Naive thymus-derived CD8-positive, alpha-beta T cell (primary cell): Measurements from ENCODE around the gene ATAD3C. TPM values are rescaled to one million over a fixed set of nuclear protein-coding genes. Genes with fewer than 3 reads are reported as not detected.

Experiments
- ATAC-seq, 2 donors: fragments of 150-1000 bp; cut with Tn5 transposase in 1 of 2; sonication (Bioruptor Pico), chemical (Tn5 transposase) in 1 of 2; 1 replicate in 1 of 2; 2 replicates in 1 of 2; pipeline ENCODE4 v1.10.0; 2021; ENCODE audit warnings: mild to moderate bottlenecking in 2 of 2, moderate library complexity in 2 of 2
- POLR2A ChIA-PET: fragments of 350-600 bp; sonication (Branson Sonifier 250); formaldehyde crosslinking; loops from one replicate; lab custom pipeline; 2021; ENCODE audit warnings: antibody characterized with exemption; lab: Charles Lee
- DNase-seq, 10 donors: peaks; one replicate each; pipeline versions ENCODE4 v3.0.0 to v3.0.0-alpha.2; 2020 to 2022
- H3K27ac Mint-ChIP-seq, 10 donors: one replicate each; pipeline ENCODE4 v1.8.0; 2020 to 2022; ENCODE audit warnings: mild to moderate bottlenecking in 10 of 10, mixed read lengths in 10 of 10, moderate library complexity in 4 of 10, inconsistent platforms in 1 of 10
- H3K27me3 Mint-ChIP-seq, 5 donors: one replicate each; pipeline ENCODE4 v1.8.0; 2021 to 2022; ENCODE audit warnings: mixed read lengths in 5 of 5
- H3K36me3 Mint-ChIP-seq, 3 donors: one replicate each; pipeline ENCODE4 v1.8.0; 2020 to 2022; ENCODE audit warnings: mixed read lengths in 3 of 3, mild to moderate bottlenecking in 2 of 3, inconsistent platforms in 1 of 3
- H3K4me1 Mint-ChIP-seq, 4 donors: one replicate each; pipeline ENCODE4 v1.8.0; 2021 to 2022; ENCODE audit warnings: mixed read lengths in 4 of 4
- H3K4me3 Mint-ChIP-seq, 10 donors: one replicate each; pipeline ENCODE4 v1.8.0; 2020 to 2022; ENCODE audit warnings: mild to moderate bottlenecking in 10 of 10, mixed read lengths in 10 of 10, moderate library complexity in 6 of 10, inconsistent platforms in 1 of 10
- H3K9me3 Mint-ChIP-seq, 9 donors: one replicate each; pipeline ENCODE4 v1.8.0; 2020 to 2022; ENCODE audit warnings: mixed read lengths in 9 of 9, mild to moderate bottlenecking in 3 of 9, inconsistent platforms in 1 of 9, moderate library complexity in 1 of 9
- polyA plus RNA-seq, 3 donors: library from polyadenylated mRNA; unstranded; fragments of 300-500 nt; fragmentation: Illumina TruSeq; gene quantifications; one replicate each; pipeline ENCODE4 v1.2.3, GENCODE V29; 2021
- total RNA-seq, 8 experiments: library from RNA in 2 of 8; stranded (reverse) in 2 of 8; gene quantifications; one replicate each; pipeline ENCODE4 v1.2.3 and lab custom pipeline; 2021 to 2026

Gene ATAD3C
- total and polyA plus RNA-seq, 5 experiments from 2014 or later: 0.04 to 3.1 (median 0.70) TPM

DNA sequence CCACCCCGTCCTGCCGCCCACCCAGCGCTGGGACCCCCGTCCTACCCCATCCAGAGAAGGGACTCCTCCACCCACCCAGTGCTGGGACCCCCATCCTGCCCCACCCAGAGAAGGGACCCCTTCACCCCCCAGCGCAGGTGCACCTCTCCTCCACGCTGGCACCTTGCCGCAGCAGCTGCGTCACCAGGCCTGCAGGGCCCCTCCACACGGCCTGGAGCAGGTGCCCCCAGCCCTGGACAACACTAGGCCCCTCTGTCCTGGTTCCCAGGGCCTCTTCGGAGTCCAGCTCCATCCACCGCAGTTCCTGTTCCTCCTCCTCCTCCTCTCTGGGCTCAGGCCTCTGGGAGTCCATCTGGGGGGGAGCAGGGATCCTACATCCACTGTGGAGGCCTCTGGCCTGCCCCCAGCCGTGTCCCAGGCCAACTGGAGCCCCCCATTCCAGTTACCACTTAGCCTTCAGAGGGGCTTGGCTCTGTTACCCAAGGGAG is 28.8 kb upstream of the ATAD3C start:
- Mint-ChIP-seq H3K27me3 (peaks cover 0 to 26% (median 6%) of the 10 kb centered on the region in 5 donors), H3K36me3 (no peaks in the 10 kb centered on the region), H3K27ac (no peak overlapping the region), H3K4me3 (peak overlapping the region in 5 of 10 donors; percentile 10 to 82 (median 38)), H3K4me1 (peaks cover under 1 to 11% (median 4%) of the 10 kb centered on the region in 4 donors), H3K9me3 (no peaks in the 10 kb centered on the region)
- POLR2A ChIA-PET: interaction anchor here (1.7 kb wide), 1 partner anchor 15 kb away, joined by 4 read pairs; no protein-coding TSS in a partner anchor
- no peak for ATAC-seq
- DNase-seq: peak in 1 of 10 donors; percentile 59

DNA sequence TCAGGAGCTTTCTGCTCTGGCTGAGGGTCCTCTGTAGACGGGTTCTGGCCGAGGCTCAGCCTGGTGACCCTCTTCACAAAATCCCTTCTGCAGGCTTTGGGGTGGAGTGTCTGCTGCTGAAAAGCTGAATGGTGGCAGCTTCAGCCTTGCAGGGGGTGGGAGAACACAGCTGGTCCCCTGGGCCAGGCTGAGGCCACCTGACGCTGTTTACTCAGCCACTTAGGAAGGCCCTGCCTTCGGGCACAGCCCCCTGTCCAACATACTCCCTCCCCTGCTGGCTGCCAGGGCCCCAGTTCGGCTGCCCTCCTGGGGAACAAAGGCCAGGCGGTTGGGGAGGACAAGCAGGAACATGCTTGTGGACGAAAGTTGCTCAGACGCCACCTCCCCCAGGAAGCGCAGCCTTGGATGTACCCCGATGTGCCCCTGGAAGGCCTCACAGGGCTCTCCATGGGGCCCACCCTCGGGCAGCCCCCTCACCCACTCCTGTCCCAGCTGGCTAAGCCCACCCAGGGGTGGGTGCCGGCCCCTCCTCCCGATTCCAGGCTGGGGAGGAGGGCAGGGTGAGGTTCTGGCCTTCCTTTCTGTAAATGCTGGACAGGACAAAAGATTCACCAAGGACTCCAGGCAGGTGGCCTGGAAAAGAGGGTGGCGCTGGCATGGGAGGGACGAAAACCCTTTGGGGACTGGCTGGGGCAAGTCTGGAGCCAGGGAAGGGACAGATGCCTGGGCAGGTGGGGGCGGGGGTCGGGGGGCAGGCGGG is 28.2 kb upstream of the ATAD3C start, which contains the start of gene ANKRD65:
ANKRD65 (minus strand) TSS at position 130 of the 760 bp plus-strand sequence. CDS start 271 bp downstream, outside the sequence.
- ATAC-seq (no peak), DNase-seq (peak in 1 of 10 donors; percentile 47)
- Mint-ChIP-seq H3K4me1 (peaks cover 2 to 11% (median 6%) of the 10 kb centered on the region in 4 donors), H3K27ac (peak within 1 kb of the TSS in 1 of 10 donors; percentile 22), H3K9me3 (no peaks in the 10 kb centered on the region), H3K27me3 (peaks cover 0 to 30% (median 6%) of the 10 kb centered on the region in 5 donors), H3K4me3 (peak within 1 kb of the TSS in 6 of 10 donors; percentile 10 to 82 (median 30)), H3K36me3 (no peaks in the 10 kb centered on the region)
- POLR2A ChIA-PET: interaction anchor here (1.7 kb wide), 1 partner anchor 16 kb away, joined by 4 read pairs; no protein-coding TSS in a partner anchor

DNA sequence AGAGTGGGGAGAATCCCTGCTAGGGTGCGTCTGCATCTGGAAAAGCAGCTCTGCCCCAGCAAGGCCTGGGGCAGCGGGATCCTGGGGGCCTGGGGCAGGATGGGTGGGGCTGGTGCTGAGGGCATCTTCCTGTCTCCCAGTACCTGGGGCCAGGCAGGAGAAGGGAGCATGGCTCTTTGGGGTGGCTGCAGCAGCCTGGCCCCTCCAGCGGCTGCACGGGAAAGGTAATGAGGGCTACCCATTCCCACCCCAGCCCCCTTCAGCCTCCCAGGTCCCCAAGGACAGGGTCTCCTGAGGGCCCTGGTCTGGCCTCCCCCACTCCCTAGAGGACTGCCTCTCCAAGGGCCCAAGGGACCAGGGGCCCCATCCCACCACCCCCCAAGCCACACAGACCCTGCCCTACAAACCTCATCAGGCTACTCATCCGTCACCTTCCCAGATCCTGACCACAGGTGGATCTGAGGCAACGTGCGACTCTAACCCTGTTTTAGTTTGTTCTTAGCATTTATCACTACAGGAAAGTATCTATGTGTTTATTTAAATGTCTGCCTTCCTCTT is 27.5 kb upstream of the ATAD3C start:
- POLR2A ChIA-PET: no interaction called here
- H3K4me1 Mint-ChIP-seq: peaks cover 2 to 13% (median 7%) of the 10 kb centered on the region in 4 donors
- H3K36me3 Mint-ChIP-seq: no peaks in the 10 kb centered on the region
- no peak for ATAC-seq
- peak in 1 of 10 donors; percentile 30 for DNase-seq
- H3K27me3 Mint-ChIP-seq: peaks cover 0 to 32% (median 6%) of the 10 kb centered on the region in 5 donors
- no peaks in the 10 kb centered on the region for H3K9me3 Mint-ChIP-seq
- no peak overlapping the region for H3K27ac Mint-ChIP-seq
- H3K4me3 Mint-ChIP-seq: no peak overlapping the region

DNA sequence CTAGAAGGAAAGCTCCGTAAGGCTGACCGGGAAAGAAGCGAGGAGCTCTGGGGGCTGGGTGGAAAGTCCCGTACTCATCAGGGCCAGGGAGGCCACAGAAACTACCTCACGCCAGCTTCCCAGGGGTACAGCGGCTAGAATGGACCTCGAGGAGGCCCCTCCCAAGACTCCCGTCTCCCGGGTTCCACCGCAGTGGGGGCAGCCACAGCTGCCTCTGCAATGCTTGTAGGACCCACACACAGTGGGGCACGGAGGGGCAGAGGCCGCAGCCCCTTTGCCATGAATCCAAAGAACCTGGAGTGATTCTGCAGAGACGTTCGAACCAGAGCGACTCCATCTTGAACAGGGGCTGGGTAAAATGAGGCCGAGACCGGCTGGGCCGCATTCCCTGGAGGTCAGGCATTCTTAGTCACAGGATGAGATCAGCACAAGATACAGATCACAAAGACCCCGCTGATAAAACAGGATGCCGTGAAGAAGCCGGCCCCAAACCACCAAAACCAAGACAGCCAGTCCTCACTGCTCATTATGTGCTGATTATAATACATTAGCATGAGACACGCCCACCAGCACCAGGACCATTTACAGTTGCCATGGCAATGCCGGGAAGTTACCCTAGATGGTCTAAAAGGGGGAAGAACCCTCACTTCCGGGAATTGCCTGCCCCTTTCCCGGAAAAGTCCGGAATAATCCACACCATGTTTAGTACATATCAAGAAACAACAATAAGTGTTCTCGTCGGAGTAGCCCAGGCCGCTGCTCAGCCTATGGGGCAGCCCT is 26.8 kb upstream of the ATAD3C start:
- ATAC-seq: no peak
- DNase-seq: peak in 1 of 10 donors; percentile 37
- peak overlapping the region in 1 of 10 donors; percentile 42 for H3K4me3 Mint-ChIP-seq

DNA sequence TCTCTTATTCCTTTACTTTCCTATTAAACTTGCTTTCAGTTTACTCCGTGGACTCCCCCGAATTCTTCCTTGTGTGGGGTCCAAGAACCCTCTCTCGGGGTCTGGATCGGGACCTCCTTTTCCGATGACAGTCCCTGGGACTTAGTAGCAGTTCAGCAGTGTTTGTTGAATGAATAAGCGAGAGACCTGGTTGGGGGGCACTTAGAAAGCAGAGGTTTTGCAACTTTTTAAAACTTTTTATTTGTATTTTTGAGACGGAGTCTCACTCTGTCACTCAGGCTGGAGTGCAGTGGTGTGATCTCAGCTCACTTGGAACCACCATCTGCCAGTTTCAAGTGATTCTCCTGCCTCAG is 26.3 kb upstream of the ATAD3C start:
- peaks cover 0 to under 1% (median 0%) of the 10 kb centered on the region in 3 donors for H3K36me3 Mint-ChIP-seq
- no peaks in the 10 kb centered on the region for H3K9me3 Mint-ChIP-seq
- ATAC-seq (no peak), DNase-seq (no peak)
- H3K4me3 Mint-ChIP-seq: peak overlapping the region in 1 of 10 donors; percentile 42
- peaks cover under 1 to 33% (median 6%) of the 10 kb centered on the region in 5 donors for H3K27me3 Mint-ChIP-seq
- peak overlapping the region in 1 of 10 donors; percentile 18 for H3K27ac Mint-ChIP-seq
- peaks cover 2 to 13% (median 6%) of the 10 kb centered on the region in 4 donors for H3K4me1 Mint-ChIP-seq
- POLR2A ChIA-PET: interaction anchor here (1.4 kb wide), 1 partner anchor 11 kb away, joined by 3 read pairs; no protein-coding TSS in a partner anchor

More for the DNA sequence above, 26.8 kb upstream of the ATAD3C start:
- H3K9me3 Mint-ChIP-seq: no peaks in the 10 kb centered on the region
- H3K27ac Mint-ChIP-seq: peak overlapping the region in 1 of 10 donors; percentile 14
- POLR2A ChIA-PET: interaction anchor here (1.4 kb wide), 1 partner anchor 11 kb away, joined by 3 read pairs; no protein-coding TSS in a partner anchor
- peaks cover 2 to 13% (median 7%) of the 10 kb centered on the region in 4 donors for H3K4me1 Mint-ChIP-seq
- H3K36me3 Mint-ChIP-seq: no peaks in the 10 kb centered on the region
- H3K27me3 Mint-ChIP-seq: peaks cover 0 to 32% (median 6%) of the 10 kb centered on the region in 5 donors

DNA sequence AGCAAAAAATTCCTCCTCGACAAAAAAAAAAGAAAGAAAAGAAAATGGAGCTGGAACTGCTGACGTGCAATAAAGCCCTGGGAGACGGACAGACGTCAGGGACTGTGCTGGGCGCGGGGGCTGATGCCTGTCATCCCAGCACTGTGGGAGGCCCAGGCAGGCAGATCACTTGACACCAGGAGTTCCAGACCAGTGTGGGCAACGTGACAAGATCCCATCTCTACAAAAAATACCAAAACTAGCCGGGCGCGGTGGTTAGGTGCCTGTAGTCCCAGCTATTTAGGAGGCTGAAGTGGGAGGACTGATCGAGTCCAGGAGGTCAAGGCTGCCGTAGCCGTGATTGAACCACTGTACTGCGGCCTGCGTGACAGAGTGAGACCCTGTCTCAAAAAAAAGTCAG is 24.8 kb upstream of the ATAD3C start:
- peaks cover 0 to 4% (median 0%) of the 10 kb centered on the region in 3 donors for H3K36me3 Mint-ChIP-seq
- DNase-seq: peak in 1 of 10 donors; percentile 24
- H3K27me3 Mint-ChIP-seq: peaks cover 4 to 46% (median 10%) of the 10 kb centered on the region in 5 donors
- POLR2A ChIA-PET: interaction anchor here (0.7 kb wide), 1 partner anchor 10 kb away, joined by 3 read pairs; no protein-coding TSS in a partner anchor
- peaks cover 0 to 3% (median 0%) of the 10 kb centered on the region in 9 donors for H3K9me3 Mint-ChIP-seq
- peaks cover 2 to 15% (median 8%) of the 10 kb centered on the region in 4 donors for H3K4me1 Mint-ChIP-seq
- H3K4me3 Mint-ChIP-seq: peak overlapping the region in 1 of 10 donors; percentile 16
- H3K27ac Mint-ChIP-seq: peak overlapping the region in 1 of 10 donors; percentile 70
- ATAC-seq: no peak

DNA sequence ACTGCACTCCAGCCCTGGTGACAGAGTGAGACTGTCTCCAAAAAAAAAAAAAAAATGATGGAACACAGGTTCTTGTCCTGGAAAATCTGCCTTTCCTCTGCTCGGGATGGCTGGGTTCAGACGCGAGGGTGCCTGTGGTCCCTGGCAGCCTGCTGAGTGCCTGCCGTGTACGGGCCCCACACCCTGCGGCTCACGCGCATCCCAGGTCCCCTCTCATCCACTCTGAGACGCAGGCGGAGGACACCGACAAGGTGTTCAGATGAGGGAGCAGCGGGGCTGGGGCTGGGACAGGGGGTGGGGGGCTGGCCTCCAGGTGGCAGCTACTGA is 24.1 kb upstream of the ATAD3C start:
- Mint-ChIP-seq H3K4me1 (peaks cover 4 to 15% (median 8%) of the 10 kb centered on the region in 4 donors), H3K27ac (peak overlapping the region in 1 of 10 donors; percentile 70), H3K36me3 (peaks cover 0 to 4% (median 0%) of the 10 kb centered on the region in 3 donors), H3K9me3 (peaks cover 0 to 3% (median 0%) of the 10 kb centered on the region in 9 donors), H3K27me3 (peaks cover 4 to 51% (median 10%) of the 10 kb centered on the region in 5 donors), H3K4me3 (no peak overlapping the region)
- DNase-seq: peak in 1 of 10 donors; percentile 50
- no peak for ATAC-seq
- POLR2A ChIA-PET: no interaction called here

DNA sequence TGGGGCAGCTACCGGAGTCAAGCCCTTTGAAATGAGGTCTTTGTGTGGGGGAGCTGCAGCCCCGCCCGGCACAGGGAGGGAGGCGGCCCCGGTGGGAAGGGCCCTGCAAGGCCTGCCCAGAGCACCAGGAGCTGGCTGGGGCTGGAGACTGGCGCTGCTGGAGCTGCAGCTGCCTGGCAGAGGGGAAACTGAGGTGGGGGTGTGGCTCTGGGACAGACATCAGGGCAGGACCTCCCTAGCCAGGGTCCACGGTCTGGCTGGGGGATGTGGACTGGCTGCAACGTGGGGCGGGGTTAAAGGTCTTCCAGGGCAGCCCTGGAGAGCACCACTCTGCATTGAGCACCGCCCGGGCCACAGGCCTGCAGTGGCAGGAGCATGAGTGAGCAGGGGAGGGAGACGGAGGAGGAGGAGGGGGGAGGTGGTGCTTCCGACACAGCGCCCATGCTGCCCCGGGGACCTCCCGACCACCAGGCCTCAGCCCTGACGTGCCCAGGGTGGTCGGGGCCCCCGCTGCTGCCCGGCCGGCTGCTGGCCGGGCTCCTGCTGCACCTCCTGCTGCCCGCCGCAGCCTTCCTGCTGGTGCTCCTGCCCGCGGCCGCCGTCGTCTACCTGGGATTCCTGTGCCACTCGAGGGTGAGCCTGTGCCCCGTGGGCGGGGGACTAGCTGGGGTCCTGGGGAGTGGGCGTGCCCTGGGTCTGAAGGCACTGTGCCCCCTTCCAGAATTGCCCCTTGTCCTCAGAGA is 23.6 kb upstream of the ATAD3C start:
- peak in 1 of 10 donors; percentile 35 for DNase-seq
- Mint-ChIP-seq H3K27me3 (peaks cover 4 to 51% (median 10%) of the 10 kb centered on the region in 5 donors), H3K4me1 (peaks cover 4 to 12% (median 8%) of the 10 kb centered on the region in 4 donors), H3K9me3 (peaks cover 0 to 3% (median 0%) of the 10 kb centered on the region in 9 donors), H3K36me3 (peaks cover 0 to 4% (median 0%) of the 10 kb centered on the region in 3 donors), H3K4me3 (peak overlapping the region in 4 of 10 donors; percentile 29 to 54 (median 38)), H3K27ac (no peak overlapping the region)
- POLR2A ChIA-PET: interaction anchor here (1.0 kb wide), 1 partner anchor 18 kb away, joined by 4 read pairs; no protein-coding TSS in a partner anchor
- peak in 1 of 2 donors; percentile 22 for ATAC-seq

DNA sequence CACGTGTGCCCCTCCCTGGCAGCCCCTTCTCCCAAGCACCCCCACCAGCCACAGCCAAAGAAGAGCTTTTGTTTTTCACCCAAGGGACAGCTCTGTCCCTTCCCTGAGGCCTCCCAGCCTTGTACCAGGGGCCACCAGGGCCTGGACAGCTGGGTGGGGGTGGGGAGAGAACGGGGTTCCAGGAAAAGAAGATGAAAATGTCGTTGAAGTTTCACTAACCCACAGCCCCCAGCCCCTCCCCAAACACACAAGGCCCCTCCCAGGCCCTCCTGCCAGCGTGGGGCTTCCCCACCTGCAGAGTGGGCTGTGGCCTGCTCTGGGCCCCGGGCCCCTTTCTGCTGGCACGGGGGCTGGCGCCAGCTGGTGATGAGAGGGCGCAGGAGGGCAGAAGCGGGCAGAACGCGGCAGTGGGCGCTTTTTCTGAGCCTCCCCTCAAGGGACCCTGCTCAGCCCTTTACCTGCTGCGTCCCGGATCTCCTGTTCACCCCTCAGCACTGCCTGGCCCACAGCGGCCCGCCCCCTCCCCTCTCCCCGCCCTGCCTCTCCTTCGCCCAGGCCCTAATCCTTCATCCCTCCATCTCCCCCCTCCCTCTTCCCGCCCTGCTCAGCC is 22.9 kb upstream of the ATAD3C start:
- H3K4me3 Mint-ChIP-seq: peak overlapping the region in 4 of 10 donors; percentile 29 to 54 (median 38)
- peak; percentile 55 to 66 for ATAC-seq
- peaks cover 4 to 49% (median 10%) of the 10 kb centered on the region in 5 donors for H3K27me3 Mint-ChIP-seq
- POLR2A ChIA-PET: interaction anchor here (1.0 kb wide), 1 partner anchor 19 kb away, joined by 4 read pairs; no protein-coding TSS in a partner anchor
- H3K36me3 Mint-ChIP-seq: peaks cover 0 to 4% (median 0%) of the 10 kb centered on the region in 3 donors
- peak in 1 of 10 donors; percentile 63 for DNase-seq
- H3K27ac Mint-ChIP-seq: no peak overlapping the region
- H3K9me3 Mint-ChIP-seq: peaks cover 0 to 3% (median 0%) of the 10 kb centered on the region in 9 donors
- peaks cover 4 to 12% (median 8%) of the 10 kb centered on the region in 4 donors for H3K4me1 Mint-ChIP-seq

DNA sequence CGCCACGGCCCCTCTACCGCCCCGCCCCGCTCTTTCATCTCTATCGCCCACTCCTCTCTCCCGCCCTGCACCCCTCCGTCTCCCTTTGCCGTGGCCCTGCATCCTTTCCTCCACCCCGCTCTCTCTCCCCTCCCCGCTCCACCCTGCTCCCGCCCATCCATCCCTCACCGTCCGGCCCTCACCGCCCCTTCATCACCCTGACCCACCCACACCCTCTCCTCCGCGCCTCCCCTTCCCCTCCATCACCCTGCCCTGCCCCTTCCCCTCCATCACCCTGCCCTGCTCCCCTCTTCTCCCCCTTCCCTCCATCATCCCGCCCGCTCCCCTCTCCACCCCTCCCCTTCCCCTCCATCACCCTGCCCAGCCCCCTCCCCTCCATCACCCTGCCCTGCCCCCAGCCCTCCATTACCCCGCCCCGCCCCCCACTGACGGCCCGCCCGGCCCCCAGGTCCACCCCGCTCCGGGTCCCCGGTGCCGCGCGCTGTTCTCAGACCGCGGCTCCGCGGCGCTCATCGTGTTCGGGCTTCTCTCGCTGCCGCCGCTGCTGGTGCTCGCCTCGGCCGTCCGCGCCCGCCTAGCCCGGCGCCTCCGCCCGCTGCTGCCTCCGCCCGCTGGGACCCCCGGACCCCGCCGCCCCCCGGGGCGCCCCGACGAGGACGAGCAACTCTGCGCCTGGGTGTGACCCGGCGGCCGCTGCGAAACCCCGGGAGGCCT is 22.2 kb upstream of the ATAD3C start:
- H3K4me1 Mint-ChIP-seq: peaks cover 4 to 12% (median 8%) of the 10 kb centered on the region in 4 donors
- peaks cover 0 to 3% (median 0%) of the 10 kb centered on the region in 9 donors for H3K9me3 Mint-ChIP-seq
- peak overlapping the region in 2 of 10 donors; percentile 29 to 30 for H3K4me3 Mint-ChIP-seq
- ATAC-seq (peak; percentile 29 to 52), DNase-seq (peak in 1 of 10 donors; percentile 68)
- POLR2A ChIA-PET: interaction anchor here (0.5 to 1.0 kb wide), 2 partner anchors 20 to 239 kb away, joined by 3 to 4 read pairs; no protein-coding TSS in a partner anchor
- H3K27me3 Mint-ChIP-seq: peaks cover 4 to 49% (median 8%) of the 10 kb centered on the region in 5 donors
- no peak overlapping the region for H3K27ac Mint-ChIP-seq
- H3K36me3 Mint-ChIP-seq: peaks cover 0 to 4% (median 0%) of the 10 kb centered on the region in 3 donors
